Smooth muscle cell (in vitro differentiated cells): Measurements from ENCODE around the gene DDX42. TPM values are rescaled to one million over a fixed set of nuclear protein-coding genes. Genes with fewer than 3 reads are reported as not detected.

Experiments
- DNase-seq: peaks from one replicate; lab custom pipeline; 2025; ENCODE audit not compliant: unreplicated experiment; lab: John Stamatoyannopoulos, UW
- H2AFZ ChIP-seq: fragments of 200-600 bp; sonication (generic); 2 replicates; pipeline ENCODE4 v1.6.0; 2016; ENCODE audit warnings: antibody characterized with exemption, low read depth, mild to moderate bottlenecking
- H3F3A ChIP-seq: fragments of 200-600 bp; sonication (generic); 2 replicates; pipeline ENCODE4 v1.6.0; 2017; ENCODE audit warnings: antibody characterized with exemption, low read depth
- H3K27ac ChIP-seq: fragments of 200-600 bp; sonication (generic); 2 replicates; pipeline ENCODE4 v1.5.1; 2016; ENCODE audit warnings: low read depth, mild to moderate bottlenecking
- H3K27me3 ChIP-seq: fragments of 200-600 bp; sonication (generic); 2 replicates; pipeline ENCODE4 v1.6.1; 2016; ENCODE audit warnings: low read depth, mild to moderate bottlenecking
- H3K36me3 ChIP-seq: fragments of 200-600 bp; sonication (generic); 2 replicates; pipeline ENCODE4 v1.5.1; 2016; ENCODE audit warnings: low read depth
- H3K4me1 ChIP-seq: fragments of 200-600 bp; sonication (generic); 2 replicates; pipeline ENCODE4 v1.5.1; 2016; ENCODE audit warnings: low read depth
- H3K4me2 ChIP-seq: fragments of 200-600 bp; sonication (generic); 2 replicates; pipeline ENCODE4 v1.6.0; 2016; ENCODE audit warnings: mild to moderate bottlenecking
- H3K4me3 ChIP-seq: fragments of 200-600 bp; sonication (generic); 2 replicates; pipeline ENCODE4 v1.5.1; 2016; ENCODE audit warnings: mild to moderate bottlenecking
- H3K79me2 ChIP-seq: fragments of 200-600 bp; sonication (generic); 2 replicates; pipeline ENCODE4 v1.6.0; 2016; ENCODE audit warnings: low read depth, mild to moderate bottlenecking
- H3K9ac ChIP-seq: fragments of 200-600 bp; sonication (generic); 2 replicates; pipeline ENCODE4 v1.6.0; 2016; ENCODE audit warnings: low read depth
- H3K9me3 ChIP-seq: fragments of 200-600 bp; sonication (generic); replicated peaks from 2 replicates; pipeline ENCODE4 v1.5.1; 2016; ENCODE audit warnings: low read depth
- H4K20me1 ChIP-seq: fragments of 200-600 bp; sonication (generic); 2 replicates; pipeline ENCODE4 v1.6.0; 2016; ENCODE audit warnings: low read depth
- CTCF ChIP-seq: fragments of 200-600 bp; sonication (generic); IDR thresholded peaks from 2 replicates; pipeline ENCODE4 v1.5.1; 2017; ENCODE audit warnings: borderline replicate concordance, mild to moderate bottlenecking, antibody characterized with exemption; ENCODE audit not compliant: insufficient read depth, poor library complexity, severe bottlenecking
- WGBS: methylation state at CpG from one replicate; pipeline ENCODE4 v1.1.7; 2016; ENCODE audit warnings: low lambda C conversion rate; 5-methylcytosine and 5-hydroxymethylcytosine counted together
- polyA plus RNA-seq: library from polyadenylated mRNA; unstranded; fragments of >200 nt; fragmentation: Nextera tagmentation; extraction: Ambion mirVana; gene quantifications from 2 replicates; pipeline ENCODE4 v1.2.1, GENCODE V29; 2016
- total RNA-seq: library from RNA; depleted of rRNA; stranded (reverse); fragments of >200 nt; gene quantifications from 2 replicates; pipeline ENCODE4 v1.2.3, GENCODE V29; 2014

DDX42 gene
- total and polyA plus RNA-seq, 2 experiments from 2014 or later = 30.1 to 80.5 TPM

GRCh38 chr17:63816123-63816522, 42.2 kb downstream of the DDX42 start:
- H3K36me3 ChIP-seq = peaks cover 57% of the 10 kb centered on the region
- H3K9ac ChIP-seq = no peak overlapping the region
- H3K4me2 ChIP-seq = no peak overlapping the region
- no peak for DNase-seq
- no peak overlapping the region for H3K27ac ChIP-seq
- H2AFZ ChIP-seq = no peak overlapping the region
- no peaks in the 10 kb centered on the region for H3K79me2 ChIP-seq
- no peaks in the 10 kb centered on the region for H3K9me3 ChIP-seq
- no peak for TF ChIP-seq CTCF
- no peak overlapping the region for H3K4me3 ChIP-seq
- peaks cover 19% of the 10 kb centered on the region for H4K20me1 ChIP-seq
- no peaks in the 10 kb centered on the region for H3K4me1 ChIP-seq
- no peaks in the 10 kb centered on the region for H3K27me3 ChIP-seq
- H3F3A ChIP-seq = peaks cover 30% of the 10 kb centered on the region
- 99% methylated on average over 2 of the region's 2 CpGs for WGBS

GRCh38 chr17:63816669-63817068, 42.7 kb downstream of the DDX42 start:
- peaks cover 19% of the 10 kb centered on the region for H4K20me1 ChIP-seq
- H3K4me3 ChIP-seq = no peak overlapping the region
- no peak overlapping the region for H3K4me2 ChIP-seq
- no peaks in the 10 kb centered on the region for H3K4me1 ChIP-seq
- peaks cover 52% of the 10 kb centered on the region for H3K36me3 ChIP-seq
- no peaks in the 10 kb centered on the region for H3K9me3 ChIP-seq
- no peak overlapping the region for H2AFZ ChIP-seq
- no peak for TF ChIP-seq CTCF
- H3F3A ChIP-seq = peaks cover 30% of the 10 kb centered on the region
- DNase-seq = no peak
- no peak overlapping the region for H3K9ac ChIP-seq
- 93% methylated on average over 4 of the region's 4 CpGs for WGBS
- no peaks in the 10 kb centered on the region for H3K27me3 ChIP-seq
- no peaks in the 10 kb centered on the region for H3K79me2 ChIP-seq
- H3K27ac ChIP-seq = no peak overlapping the region

GRCh38 chr17:63817736-63818385, 43.9 kb downstream of the DDX42 start:
- H3K27ac ChIP-seq = no peak overlapping the region
- peaks cover 2% of the 10 kb centered on the region for H3K79me2 ChIP-seq
- H2AFZ ChIP-seq = no peak overlapping the region
- no peaks in the 10 kb centered on the region for H3K9me3 ChIP-seq
- no peaks in the 10 kb centered on the region for H3K4me1 ChIP-seq
- TF ChIP-seq CTCF = no peak
- H3K9ac ChIP-seq = no peak overlapping the region
- DNase-seq = no peak
- H3K4me3 ChIP-seq = no peak overlapping the region
- H3K4me2 ChIP-seq = no peak overlapping the region
- WGBS = 97% methylated on average over 27 of the region's 27 CpGs
- H3K36me3 ChIP-seq = peaks cover 41% of the 10 kb centered on the region
- H3F3A ChIP-seq = peaks cover 34% of the 10 kb centered on the region
- peaks cover 24% of the 10 kb centered on the region for H4K20me1 ChIP-seq
- H3K27me3 ChIP-seq = no peaks in the 10 kb centered on the region

- Histone ChIP-seq H3K9ac (no peak overlapping the region), H4K20me1 (peaks cover 24% of the 10 kb centered on the region), H3K27ac (no peak overlapping the region), H3K4me1 (no peaks in the 10 kb centered on the region), H3K4me3 (no peak overlapping the region), H3K9me3 (no peaks in the 10 kb centered on the region), H2AFZ (no peak overlapping the region), H3K79me2 (peaks cover 2% of the 10 kb centered on the region), H3K36me3 (peaks cover 33% of the 10 kb centered on the region), H3K27me3 (no peaks in the 10 kb centered on the region), H3F3A (peaks cover 34% of the 10 kb centered on the region), H3K4me2 (no peak overlapping the region)
- no peak for TF ChIP-seq CTCF
- 95% methylated on average over 6 of the region's 6 CpGs for WGBS
- no peak for DNase-seq
These were observed 45.2 kb downstream of the DDX42 start for GRCh38 chr17:63819131-63819530.
